HepG2 (cell line): ENCODE data around the gene GRM1. TPM values are rescaled to one million over a fixed set of nuclear protein-coding genes. Genes with fewer than 3 reads are reported as not detected.
A peak's percentile ranks its signal among the peaks of the same experiment; 100 is the strongest.

Experiments
- ATAC-seq: fragments of 200-7000 bp; cut with Tn5 transposase; 3 replicates; pipeline ENCODE4 v1.9.1; 2020; ENCODE audit warnings: mild to moderate bottlenecking, moderate library complexity
- BruUV-seq: library from RNA; stranded (reverse); fragments of 400-500 nt; replicated peaks from 2 replicates; lab custom pipeline; 2021; lab: Mats Ljungman, UMichigan
- CTCF ChIA-PET: fragments of 300-600 bp; formaldehyde crosslinking; extraction: SDS; loops from one replicate; lab custom pipeline; 2021; ENCODE audit warnings: low total read pairs, inconsistent platforms, low intra/inter-chr PET ratio; lab: Yijun Ruan, JAX
- POLR2A ChIA-PET: fragments of 350-600 bp; sonication (Branson Sonifier 250); formaldehyde crosslinking; loops from one replicate; lab custom pipeline; 2020; ENCODE audit warnings: antibody characterized with exemption, inconsistent platforms; lab: Yijun Ruan, JAX
- DNase-seq: peaks from one replicate; pipeline ENCODE4 v3.0.0-alpha.2; 2015; ENCODE audit warnings: low spot score
- FAIRE-seq: peaks from 3 replicates; lab custom pipeline; 2011; peaks lifted over from hg19 to GRCh38; lab: Jason Lieb, UNC
- H2AFZ ChIP-seq: one replicate; pipeline ENCODE4 v1.6.1; 2011; ENCODE audit warnings: low read length, inconsistent platforms
- H3K27ac ChIP-seq: fragments of 300-600 bp; 3 replicates; pipeline ENCODE4 v1.8.0; 2011; ENCODE audit warnings: mixed run types, mild to moderate bottlenecking, mixed read lengths, low read length, inconsistent platforms; ENCODE audit not compliant: insufficient read depth; ENCODE audit errors: extremely low read length
- H3K27me3 ChIP-seq, 2 experiments: fragments of 200-600 bp in 1 of 2; 2 replicates in 1 of 2; 3 replicates in 1 of 2; pipeline versions ENCODE4 v1.6.0 to v1.8.0; 2011; ENCODE audit warnings: low read length in 2 of 2, mild to moderate bottlenecking in 2 of 2, moderate library complexity in 2 of 2, inconsistent platforms in 1 of 2; ENCODE audit not compliant: insufficient read depth in 2 of 2, control insufficient read depth in 1 of 2
- H3K36me3 ChIP-seq, 2 experiments: fragments of 200-600 bp in 1 of 2; replicated peaks in 1 of 2; 2 replicates in 1 of 2; 3 replicates in 1 of 2; pipeline versions ENCODE4 v1.5.1 to v1.8.0; 2011; ENCODE audit warnings: low read length in 2 of 2, inconsistent platforms in 1 of 2; ENCODE audit not compliant: insufficient read depth in 2 of 2, control insufficient read depth in 1 of 2
- H3K4me1 ChIP-seq: 2 replicates; pipeline ENCODE4 v1.5.1; 2012; ENCODE audit warnings: low read length, inconsistent platforms; ENCODE audit not compliant: insufficient read depth
- H3K4me2 ChIP-seq: 2 replicates; pipeline ENCODE4 v1.6.0; 2011; ENCODE audit warnings: low read depth, low read length, inconsistent platforms
- H3K4me3 ChIP-seq, 3 experiments: fragments of 200-600 bp in 1 of 3; sonication (generic), shearing (Covaris generic) in 1 of 3; replicated peaks in 1 of 3; 2 replicates each; pipeline ENCODE4 v1.5.1; 2011 to 2016; ENCODE audit warnings: low read length in 3 of 3, inconsistent platforms in 2 of 3, low read depth in 2 of 3, mild to moderate bottlenecking in 2 of 3, control low read depth in 1 of 3, mixed read lengths in 1 of 3; ENCODE audit not compliant: insufficient read depth in 1 of 3
- H3K79me2 ChIP-seq: one replicate; pipeline ENCODE4 v1.6.1; 2011; ENCODE audit warnings: low read length, inconsistent platforms; ENCODE audit not compliant: insufficient read depth
- H3K9ac ChIP-seq: 2 replicates; pipeline ENCODE4 v1.6.0; 2011; ENCODE audit warnings: mild to moderate bottlenecking, low read depth, low read length, inconsistent platforms; ENCODE audit not compliant: insufficient read depth
- H3K9me3 ChIP-seq: 2 replicates; pipeline ENCODE4 v1.5.1; 2012; ENCODE audit warnings: mild to moderate bottlenecking, low read length
- H4K20me1 ChIP-seq: 2 replicates; pipeline ENCODE4 v1.6.0; 2011; ENCODE audit warnings: inconsistent platforms, mild to moderate bottlenecking, low read length, moderate library complexity; ENCODE audit not compliant: insufficient read depth
- ATF6 ChIP-seq: sonication (generic); formaldehyde crosslinking; conservative IDR thresholded peaks from 2 replicates; pipeline ENCODE4 v1.4.0; 2020; ENCODE audit warnings: missing genetic modification reagents
- ATF7 ChIP-seq, 2 experiments: fragments of 450-650 bp in 1 of 2; sonication (generic) in 1 of 2; formaldehyde crosslinking in 1 of 2; IDR thresholded peaks; 2 replicates each; pipeline versions ENCODE4 v1.4.0 to v1.6.1; 2016 to 2020; ENCODE audit warnings: antibody characterized with exemption in 1 of 2, mild to moderate bottlenecking in 1 of 2, missing genetic modification reagents in 1 of 2
- CCAR2 ChIP-seq: fragments of 200-400 bp; formaldehyde crosslinking; optimal IDR thresholded peaks from 2 replicates; pipeline ENCODE3; 2018; ENCODE audit warnings: low read depth, mild to moderate bottlenecking, low read length, moderate library complexity
- CEBPB ChIP-seq: IDR thresholded peaks from 2 replicates; pipeline ENCODE4 v1.6.1; 2011; ENCODE audit warnings: low read depth, low read length, improper control_type of control experiment, borderline replicate concordance
- ZNF691 ChIP-seq: sonication (generic); formaldehyde crosslinking; IDR thresholded peaks from 2 replicates; pipeline ENCODE4 v1.4.0; 2020; ENCODE audit warnings: missing genetic modification reagents, low read depth, mild to moderate bottlenecking, borderline replicate concordance
- in situ Hi-C: cut with HindIII; loops from 2 replicates; pipeline ENCODE4 v1.10.0; 2017; ENCODE audit warnings: low pct_unique_long_range_greater_than_20kb; ENCODE audit not compliant: extremely low pct_ligation_motif_present
- intact Hi-C: fragments of 100-400 bp; cut with micrococcal nuclease; formaldehyde crosslinking; loops from one replicate; pipeline ENCODE4 v1.10.0; 2022; ENCODE audit not compliant: unreplicated experiment
- polyA plus RNA-seq, 8 experiments: library from polyadenylated mRNA; depleted of rRNA in 3 of 8; stranded (reverse) in 7 of 8; unstranded in 1 of 8; fragments of >200 nt; fragmentation: Illumina TruSeq in 4 of 8; extraction: Trizol in 4 of 8; gene quantifications; 2 replicates each; pipeline versions ENCODE4 v1.2.1 to v1.2.3, GENCODE V29; 2011 to 2016; ENCODE audit warnings: low read depth in 4 of 8, missing spikeins in 1 of 8, mixed read lengths in 1 of 8; ENCODE audit not compliant: insufficient read depth in 1 of 8
- total RNA-seq, 5 experiments: library from RNA; depleted of rRNA; stranded (reverse); fragments of >200 nt; fragmentation: Illumina TruSeq; extraction: Trizol; gene quantifications; 2 replicates each; pipeline ENCODE4 v1.2.3, GENCODE V29; 2016; ENCODE audit warnings: low read depth in 1 of 5

GRM1 gene
- total and polyA plus RNA-seq, 2 of the 13 experiments (the other 11 are each of a cell fraction or from before 2014, with no cell fraction given): 0.09 TPM; not detected in 1

GRCh38 chr6:146358431-146359046 lies 329.7 kb downstream of the GRM1 start (continued):
- no peak for TF ChIP-seq ATF6

GRCh38 chr6:146359131-146359530 lies 330.3 kb downstream of the GRM1 start:
- no peak overlapping the region for H3K4me3 ChIP-seq
- ATAC-seq: no peak
- no TSS peak for BruUV-seq
- H3K4me1 ChIP-seq: no peaks in the 10 kb centered on the region
- ChIA-PET POLR2A (no interaction called here), CTCF (no interaction called here)
- no peak for FAIRE-seq
- no peak overlapping the region for H2AFZ ChIP-seq
- no peaks in the 10 kb centered on the region for H3K9me3 ChIP-seq
- H3K36me3 ChIP-seq: no peaks in the 10 kb centered on the region
- in situ Hi-C loops: no loop called here
- no peaks in the 10 kb centered on the region for H3K79me2 ChIP-seq
- H4K20me1 ChIP-seq: no peaks in the 10 kb centered on the region
- H3K27ac ChIP-seq: no peak overlapping the region
- H3K4me2 ChIP-seq: no peak overlapping the region
- no peak for DNase-seq
- H3K9ac ChIP-seq: no peak overlapping the region
- intact Hi-C loops: no loop called here
- H3K27me3 ChIP-seq: no peaks in the 10 kb centered on the region
- TF ChIP-seq ZNF691 (CRISPR knock-in tag) (no peak), ATF7 (IDR thresholded peaks at IDR 0.05) (peak; percentile 41), ATF7 (CRISPR knock-in tag; IDR thresholded peaks at IDR 0.05) (no peak), CEBPB (0 out of 2 replicates have a peak, but pooled peaks have one; percentile 1), CCAR2 (no peak)
